Transverse colon (tissue), 4 donors: ENCODE data around the gene ZDHHC3. TPM values are rescaled to one million over a fixed set of nuclear protein-coding genes. Genes with fewer than 3 reads are reported as not detected.

Source experiments
- DNase-seq: peaks from one replicate; pipeline ENCODE4 v3.0.0-alpha.2; 2019
- H3K27ac ChIP-seq, 4 donors: fragments of 200-600 bp; sonication (generic); 2 replicates each; pipeline ENCODE4 v1.5.1; 2016 to 2018; ENCODE audit warnings: inconsistent platforms in 4 of 4
- H3K27me3 ChIP-seq: fragments of 200-600 bp; sonication (generic); 2 replicates; pipeline ENCODE4 v1.5.1; 2017; ENCODE audit warnings: inconsistent platforms
- H3K36me3 ChIP-seq, 4 donors: fragments of 200-600 bp; sonication (generic); 2 replicates each; pipeline ENCODE4 v1.5.1; 2017 to 2019; ENCODE audit warnings: inconsistent platforms in 4 of 4
- H3K4me1 ChIP-seq, 4 donors: fragments of 200-600 bp; sonication (generic); 2 replicates each; pipeline ENCODE4 v1.5.1; 2017 to 2020; ENCODE audit warnings: inconsistent platforms in 4 of 4
- H3K4me3 ChIP-seq, 4 donors: fragments of 200-600 bp; sonication (generic); 1 replicate in 1 of 4; 2 replicates in 3 of 4; pipeline versions ENCODE4 v1.5.1 to v1.6.1; 2017 to 2019; ENCODE audit warnings: inconsistent platforms in 4 of 4
- H3K9me3 ChIP-seq, 2 donors: fragments of 200-600 bp; sonication (generic); 2 replicates each; pipeline ENCODE4 v1.5.1; 2017 to 2019; ENCODE audit warnings: inconsistent platforms in 2 of 2
- EP300 ChIP-seq: sonication (generic); formaldehyde crosslinking; IDR thresholded peaks from one replicate; pipeline ENCODE4 v1.6.1; 2017; ENCODE audit warnings: antibody characterized with exemption, low read depth
- POLR2A ChIP-seq: fragments of 450-650 bp; IDR thresholded peaks from one replicate; pipeline ENCODE4 v1.6.1; 2016; ENCODE audit warnings: antibody characterized with exemption, mild to moderate bottlenecking, moderate library complexity
- POLR2AphosphoS5 ChIP-seq, 3 donors: sonication (generic); formaldehyde crosslinking; IDR thresholded peaks; one replicate each; pipeline ENCODE4 v1.6.1; 2016; ENCODE audit warnings: antibody characterized with exemption in 3 of 3
- WGBS, 2 donors: methylation state at CpG; one replicate each; pipeline ENCODE4 v1.1.5; 2018; ENCODE audit warnings: low coverage in 1 of 2; 5-methylcytosine and 5-hydroxymethylcytosine counted together
- in situ Hi-C, 4 donors: fragments of 200-750 bp; cut with MboI; loops; one replicate each; pipeline versions ENCODE4 v1.15.0 to v1.15.1; 2017; ENCODE audit warnings: low sequenced_read_pairs in 3 of 4, low pct_ligation_motif_present in 1 of 4, low pct_unique_long_range_greater_than_20kb in 1 of 4
- intact Hi-C: fragments of 100-400 bp; cut with DNase I; formaldehyde crosslinking; loops from one replicate; pipeline ENCODE4 v1.15.1; 2023; ENCODE audit warnings: low total_unique reads
- total RNA-seq, 4 donors: library from RNA; depleted of rRNA; stranded (reverse); fragments of >200 nt; gene quantifications; one replicate each; pipeline ENCODE4 v1.1.0, GENCODE V29; 2016
- TF ChIP-seq, protein P1 (sequence below), 5 experiments: fragments of 200-600 bp in 3 of 5; fragments of 450-650 bp in 2 of 5; sonication (generic) in 3 of 5; IDR thresholded peaks; 1 replicate in 2 of 5; 2 replicates in 3 of 5; pipeline ENCODE4 v1.5.1; 2016 to 2017; ENCODE audit warnings: antibody characterized with exemption in 5 of 5, inconsistent platforms in 3 of 5, mild to moderate bottlenecking in 2 of 5, moderate library complexity in 1 of 5

ZDHHC3 gene
- total RNA-seq, 4 donors from 2014 or later = 142 to 258 (median 170) TPM

DNA sequence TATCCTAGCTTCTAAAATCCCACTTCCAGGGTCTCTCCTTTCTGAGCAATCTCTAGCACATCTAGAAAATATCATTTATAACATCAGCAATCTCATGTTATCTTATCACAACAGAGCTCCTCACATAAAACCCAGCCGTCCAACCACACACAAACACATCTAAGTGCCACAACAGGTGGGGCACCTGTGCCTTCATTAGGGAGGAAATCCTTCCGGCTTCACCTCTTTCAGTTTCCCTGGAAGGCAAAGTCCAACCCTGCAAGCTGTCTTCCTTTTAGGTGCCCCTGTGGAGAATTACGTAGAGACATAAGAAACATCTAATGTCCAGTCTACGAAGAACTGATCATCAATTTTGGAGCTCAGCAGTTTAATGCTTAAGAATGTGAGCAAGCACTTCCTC is 1.6 kb downstream of the ZDHHC3 start:
- Histone ChIP-seq H3K9me3 (no peaks in the 10 kb centered on the region), H3K27ac (peak overlapping the region; percentile 95 to 98 (median 96)), H3K4me1 (peaks cover 24 to 68% (median 55%) of the 10 kb centered on the region in 4 donors), H3K4me3 (peak overlapping the region in 3 of 4 donors; percentile 90 to 99 (median 97)), H3K36me3 (no peaks in the 10 kb centered on the region), H3K27me3 (no peaks in the 10 kb centered on the region)
- 43 to 49% methylated on average over 2 to 4 of the region's 4 CpGs for WGBS, 2 donors
- intact Hi-C loops = no loop called here
- DNase-seq = peak; percentile 74
- in situ Hi-C loops = no loop called here
- TF ChIP-seq, protein P1, sequence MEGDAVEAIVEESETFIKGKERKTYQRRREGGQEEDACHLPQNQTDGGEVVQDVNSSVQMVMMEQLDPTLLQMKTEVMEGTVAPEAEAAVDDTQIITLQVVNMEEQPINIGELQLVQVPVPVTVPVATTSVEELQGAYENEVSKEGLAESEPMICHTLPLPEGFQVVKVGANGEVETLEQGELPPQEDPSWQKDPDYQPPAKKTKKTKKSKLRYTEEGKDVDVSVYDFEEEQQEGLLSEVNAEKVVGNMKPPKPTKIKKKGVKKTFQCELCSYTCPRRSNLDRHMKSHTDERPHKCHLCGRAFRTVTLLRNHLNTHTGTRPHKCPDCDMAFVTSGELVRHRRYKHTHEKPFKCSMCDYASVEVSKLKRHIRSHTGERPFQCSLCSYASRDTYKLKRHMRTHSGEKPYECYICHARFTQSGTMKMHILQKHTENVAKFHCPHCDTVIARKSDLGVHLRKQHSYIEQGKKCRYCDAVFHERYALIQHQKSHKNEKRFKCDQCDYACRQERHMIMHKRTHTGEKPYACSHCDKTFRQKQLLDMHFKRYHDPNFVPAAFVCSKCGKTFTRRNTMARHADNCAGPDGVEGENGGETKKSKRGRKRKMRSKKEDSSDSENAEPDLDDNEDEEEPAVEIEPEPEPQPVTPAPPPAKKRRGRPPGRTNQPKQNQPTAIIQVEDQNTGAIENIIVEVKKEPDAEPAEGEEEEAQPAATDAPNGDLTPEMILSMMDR (IDR thresholded peaks at IDR 0.05) = no peak
- TF ChIP-seq EP300 (no peak), POLR2AphosphoS5 (IDR thresholded peaks at IDR 0.05) (peak in 2 of 3 donors; percentile 52 to 67), POLR2A (peak; percentile 28)

DNA sequence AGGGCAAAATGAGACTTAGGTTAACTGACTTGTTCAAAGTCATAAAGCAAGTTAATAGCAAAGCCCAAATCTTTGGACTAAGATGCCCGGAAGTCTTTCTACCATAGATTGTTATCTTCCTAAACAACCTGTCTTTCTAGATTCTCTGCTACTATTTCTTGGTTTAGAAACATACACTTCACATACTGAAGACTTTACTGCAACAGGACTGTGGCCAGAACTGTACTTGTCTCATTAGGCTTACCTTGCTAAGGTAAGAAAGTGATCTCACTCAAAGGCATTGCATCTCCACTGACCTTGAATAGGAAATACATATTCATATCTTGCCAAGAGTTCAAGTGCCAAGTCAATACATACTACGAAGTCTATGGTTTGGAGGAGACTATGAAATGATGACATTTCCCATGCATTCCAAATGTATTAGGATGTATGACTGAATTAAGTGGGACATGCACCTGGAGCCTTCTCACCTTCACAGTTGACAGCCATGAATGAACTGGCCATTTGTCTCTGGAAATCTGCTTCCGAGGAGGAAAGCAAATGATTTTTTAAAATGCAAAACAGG is 5.0 kb downstream of the ZDHHC3 start:
- WGBS, 2 donors = 52 to 55% methylated on average over 2 to 3 of the region's 3 CpGs
- no peaks in the 10 kb centered on the region for H3K27me3 ChIP-seq
- H3K36me3 ChIP-seq = no peaks in the 10 kb centered on the region
- peak overlapping the region; percentile 48 to 77 (median 60) for H3K27ac ChIP-seq
- intact Hi-C loops (no loop called here), in situ Hi-C loops (no loop called here)
- peaks cover 28 to 85% (median 52%) of the 10 kb centered on the region in 4 donors for H3K4me1 ChIP-seq
- H3K4me3 ChIP-seq = no peak overlapping the region
- H3K9me3 ChIP-seq = no peaks in the 10 kb centered on the region
- no peak for TF ChIP-seq POLR2A
- TF ChIP-seq POLR2AphosphoS5 (IDR thresholded peaks at IDR 0.05) = peak in 1 of 3 donors; percentile 40
- no peak for DNase-seq

DNA sequence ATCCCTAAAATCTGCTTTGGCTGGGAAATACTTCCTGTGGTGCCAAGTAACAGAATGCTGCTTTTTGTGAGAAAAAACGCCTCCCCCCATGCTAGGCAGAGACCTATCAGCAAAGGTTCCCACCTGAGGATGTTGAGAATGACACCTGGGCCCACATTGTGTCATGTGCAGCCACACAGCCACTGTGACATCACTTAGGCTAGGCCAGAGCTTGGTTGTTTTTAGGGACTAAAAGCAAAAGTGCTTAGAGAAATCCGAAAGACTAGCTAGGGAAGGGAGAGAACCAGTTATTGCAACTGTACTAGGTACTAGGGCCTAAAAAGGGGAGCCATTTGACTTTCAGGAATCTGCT is 6.2 kb downstream of the ZDHHC3 start:
- Histone ChIP-seq H3K4me3 (no peak overlapping the region), H3K36me3 (no peaks in the 10 kb centered on the region), H3K27ac (peak overlapping the region in 3 of 4 donors; percentile 48 to 77 (median 49)), H3K4me1 (peaks cover 26 to 85% (median 50%) of the 10 kb centered on the region in 4 donors), H3K27me3 (no peaks in the 10 kb centered on the region), H3K9me3 (no peaks in the 10 kb centered on the region)
- TF ChIP-seq, protein P1 (IDR thresholded peaks at IDR 0.05) = no peak
- no peak for TF ChIP-seq POLR2A
- no peak for TF ChIP-seq POLR2AphosphoS5 (IDR thresholded peaks at IDR 0.05)
- no peak for TF ChIP-seq EP300
- DNase-seq = no peak
- intact Hi-C loops (no loop called here), in situ Hi-C loops (no loop called here)
- 89 to 90% methylated on average over 2 of the region's 2 CpGs for WGBS, 2 donors

- WGBS, 2 donors = 60 to 75% methylated on average over 1 to 5 of the region's 5 CpGs
- DNase-seq = no peak
- Histone ChIP-seq H3K4me1 (peaks cover 21 to 85% (median 46%) of the 10 kb centered on the region in 4 donors), H3K9me3 (no peaks in the 10 kb centered on the region), H3K27ac (peak overlapping the region in 2 of 4 donors; percentile 49 to 77), H3K36me3 (no peaks in the 10 kb centered on the region), H3K4me3 (no peak overlapping the region), H3K27me3 (no peaks in the 10 kb centered on the region)
- TF ChIP-seq, protein P1 (IDR thresholded peaks at IDR 0.05) = no peak
- TF ChIP-seq POLR2AphosphoS5 (IDR thresholded peaks at IDR 0.05) (no peak), EP300 (no peak), POLR2A (no peak)
- intact Hi-C loops (no loop called here), in situ Hi-C loops (no loop called here)
These were observed 6.7 kb downstream of the ZDHHC3 start for GRCh38 chr3:44969154-44969827.
